M059J (cell line): Measurements from ENCODE around the gene PREPL. TPM values are rescaled to one million over a fixed set of nuclear protein-coding genes. Genes with fewer than 3 reads are reported as not detected.
A peak's percentile ranks its signal among the peaks of the same experiment; 100 is the strongest.
"Not testable (repeated sequence)": the region's sequence is repeated elsewhere in the genome, so short reads cannot be mapped to it uniquely, and the experiment has no call there.

Experiments used
- DNase-seq: peaks from one replicate; pipeline ENCODE4 v3.0.0-alpha.2; 2012; ENCODE audit warnings: low read depth
- total RNA-seq: library from RNA; depleted of rRNA; stranded (reverse); fragments of >200 nt; shearing (Covaris generic); gene quantifications from 2 replicates; pipeline ENCODE4 v1.2.3, GENCODE V29; 2014; rRNA removed

PREPL gene
- total RNA-seq, result 23.8 and 31.2 TPM in 2 replicates

DNA sequence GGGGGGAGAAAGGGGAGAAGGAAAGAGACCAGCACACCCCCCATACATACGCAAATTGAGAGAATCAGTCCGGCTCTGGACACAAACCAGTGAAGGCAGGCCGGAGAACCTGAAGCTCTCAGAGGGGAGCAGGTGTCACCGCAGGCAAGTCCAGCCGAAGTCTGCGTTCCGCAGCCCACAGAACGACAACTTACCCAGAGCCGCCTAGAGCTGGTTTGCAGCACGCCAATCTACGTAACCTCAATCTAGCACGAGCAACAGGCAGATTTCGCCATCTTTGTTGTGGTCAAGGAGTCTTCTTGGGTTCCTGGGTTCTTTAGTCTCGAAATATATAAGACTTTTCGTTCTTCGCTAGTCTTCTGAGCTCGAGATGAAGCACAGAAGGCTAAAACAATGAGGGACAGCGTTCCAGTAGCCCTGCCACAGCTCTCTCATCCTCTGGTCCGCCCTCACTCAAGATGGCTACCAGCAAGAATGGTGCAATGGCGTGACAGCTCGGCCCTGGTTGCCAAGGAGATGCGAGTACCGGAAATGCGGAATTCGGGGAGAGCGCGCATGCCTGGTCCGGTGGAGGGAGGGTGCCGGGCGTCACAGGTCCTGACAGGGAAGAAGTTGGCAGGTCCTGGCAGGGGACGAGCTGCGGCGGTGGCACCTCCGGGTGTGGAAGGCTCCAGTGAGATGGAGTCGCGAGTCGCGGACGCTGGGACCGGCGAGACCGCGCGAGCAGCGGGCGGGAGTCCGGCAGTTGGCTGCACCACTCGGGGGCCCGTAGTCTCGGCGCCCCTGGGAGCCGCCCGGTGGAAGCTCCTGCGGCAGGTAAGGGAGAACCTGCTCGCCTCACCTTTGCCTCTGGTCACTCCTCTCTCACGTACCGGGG, at the start of gene PREPL, which contains the start of gene CAMKMT:
PREPL (minus strand) TSS at position 165 of the 877 bp plus-strand sequence. CDS start 15,152 bp downstream, outside the sequence.
CAMKMT (plus strand) TSS at position 618 of the 877 bp plus-strand sequence.
- peak; percentile 94 for DNase-seq

GRCh38 chr2:44398243-44398897, 37.1 kb upstream of the PREPL start:
- DNase-seq, result no peak

GRCh38 chr2:44397447-44398175, 36.3 kb upstream of the PREPL start:
- no peak for DNase-seq

GRCh38 chr2:44392338-44392943, 31.1 kb upstream of the PREPL start:
- DNase-seq, result peak; percentile 39

GRCh38 chr2:44389895-44390294, 28.6 kb upstream of the PREPL start:
- no peak for DNase-seq

DNA sequence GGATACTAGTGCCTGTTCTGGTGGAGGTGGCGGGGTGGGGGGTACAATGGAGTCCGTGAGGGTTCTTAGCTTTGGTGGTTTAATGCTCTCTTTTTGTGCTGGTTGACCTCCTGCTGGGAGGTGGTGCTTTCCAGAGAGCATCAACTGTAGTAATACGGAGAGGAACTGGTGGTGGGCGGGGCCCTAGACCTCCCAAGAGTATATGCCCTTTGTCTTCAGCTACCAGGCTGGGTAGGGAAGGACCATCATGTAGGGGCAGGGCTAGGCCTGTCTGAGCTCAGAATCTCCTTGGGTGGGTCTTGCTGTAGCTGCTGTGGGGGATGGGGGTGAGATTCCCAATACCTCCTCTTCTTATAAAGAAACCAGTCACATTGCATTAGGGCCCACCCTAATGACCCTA, 27.6 kb upstream of the PREPL start:
- DNase-seq, result no peak

DNA sequence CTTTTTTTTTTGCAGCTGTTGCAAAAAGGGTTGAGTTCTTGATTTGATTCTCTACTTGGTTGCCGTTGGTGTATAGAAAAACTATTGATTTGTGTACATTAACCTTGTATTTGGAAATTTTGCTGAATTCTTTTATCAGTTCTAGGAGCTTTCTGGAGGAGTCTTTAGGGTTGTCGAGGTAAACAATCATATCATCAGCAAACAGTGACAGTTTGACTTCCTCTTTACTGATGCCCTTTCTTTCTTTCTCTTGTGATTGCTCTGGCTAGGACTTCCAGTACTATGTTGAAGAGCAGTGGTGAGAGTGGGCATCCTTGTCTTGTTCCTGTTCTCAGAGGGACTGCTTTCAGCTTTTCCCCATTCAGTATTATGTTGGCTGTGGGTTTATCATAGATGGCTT, 23.9 kb upstream of the PREPL start:
- DNase-seq, result not testable (repeated sequence)

DNA sequence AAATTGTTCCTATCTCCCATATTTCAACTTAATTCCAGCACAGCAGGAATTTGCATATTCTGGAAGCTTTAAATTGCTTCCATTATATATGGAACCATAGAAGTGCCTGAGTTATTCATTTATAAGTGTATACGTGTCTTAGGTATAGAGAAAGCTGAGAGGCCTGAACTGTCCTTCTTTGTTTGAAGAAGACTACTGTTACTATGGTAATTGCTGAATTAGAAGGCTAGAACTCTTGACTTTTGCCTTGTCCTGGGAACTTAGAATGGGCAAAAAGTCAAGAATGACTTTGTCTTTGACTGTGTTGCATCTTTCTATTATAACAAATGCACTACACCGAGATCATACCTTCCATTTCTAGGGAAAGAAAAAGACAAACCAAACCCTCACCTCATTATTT, 16.2 kb upstream of the PREPL start:
- no peak for DNase-seq

DNA sequence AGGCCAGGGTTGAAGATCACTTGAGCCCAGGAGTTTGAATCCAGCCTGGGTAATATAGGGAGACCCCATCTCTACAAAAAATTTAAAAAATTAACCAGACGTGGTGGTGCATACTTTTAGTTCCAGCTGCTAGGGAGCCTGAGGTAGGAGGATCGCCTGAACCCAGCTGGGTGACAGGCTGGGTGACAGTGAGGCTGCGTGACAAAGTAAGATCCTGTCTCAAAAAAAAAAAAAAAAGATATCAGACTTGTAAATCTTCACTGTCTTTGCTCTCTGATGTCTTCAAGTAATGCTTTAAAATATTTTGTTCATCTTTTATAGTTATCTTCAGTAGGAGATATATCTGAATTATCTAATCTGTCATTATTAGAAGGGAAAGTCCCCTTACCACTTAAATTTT, 11.0 kb upstream of the PREPL start:
- no peak for DNase-seq

GRCh38 chr2:44371445-44371844, 10.2 kb upstream of the PREPL start:
- DNase-seq, result no peak

- no peak for DNase-seq
These were observed 8.1 kb upstream of the PREPL start for GRCh38 chr2:44369392-44369791.

DNA sequence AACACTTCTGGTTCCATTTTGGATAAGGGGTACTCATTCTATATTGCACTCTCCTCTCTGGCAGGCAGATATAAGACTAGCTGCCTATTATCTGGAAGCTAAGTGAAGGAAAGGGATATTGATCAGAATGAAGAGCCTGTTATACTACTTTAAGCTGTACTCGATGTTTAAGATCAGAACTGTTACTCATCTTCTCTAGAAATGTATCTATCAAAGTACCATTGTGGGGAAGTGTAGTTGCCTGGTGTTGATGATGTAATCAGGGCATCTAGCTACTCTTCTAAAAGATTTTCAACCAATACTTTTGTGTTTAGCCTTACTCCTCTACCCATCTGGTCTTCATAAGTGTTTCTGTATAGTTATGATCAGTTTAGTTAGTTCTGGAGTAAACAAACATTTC, 6.3 kb upstream of the PREPL start:
- no peak for DNase-seq

DNA sequence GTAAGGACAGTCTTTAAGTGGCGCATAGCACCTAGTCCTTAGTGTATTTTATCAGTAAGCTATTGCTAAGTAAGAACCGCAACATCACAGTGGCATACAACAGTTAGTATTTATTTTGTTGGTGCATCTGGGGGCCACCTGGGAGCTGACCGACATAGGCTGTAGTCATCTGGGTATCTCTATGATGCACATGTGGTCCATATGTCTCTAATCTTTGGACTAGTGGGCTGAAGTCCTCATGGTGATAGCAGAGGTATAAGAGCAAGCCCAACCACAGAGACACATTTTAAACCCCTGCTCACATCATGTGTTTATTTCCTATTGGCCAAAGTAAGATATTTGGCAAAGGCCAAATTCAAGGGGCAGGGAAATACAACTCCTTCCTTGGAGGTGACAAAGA, 3.3 kb upstream of the PREPL start:
- DNase-seq, result no peak

- peak; percentile 58 for DNase-seq
These were observed 1.1 kb upstream of the PREPL start for GRCh38 chr2:44362207-44363015.

- peak; percentile 35 for DNase-seq
These were observed 455 bp downstream of the PREPL start for GRCh38 chr2:44360749-44361329.

DNA sequence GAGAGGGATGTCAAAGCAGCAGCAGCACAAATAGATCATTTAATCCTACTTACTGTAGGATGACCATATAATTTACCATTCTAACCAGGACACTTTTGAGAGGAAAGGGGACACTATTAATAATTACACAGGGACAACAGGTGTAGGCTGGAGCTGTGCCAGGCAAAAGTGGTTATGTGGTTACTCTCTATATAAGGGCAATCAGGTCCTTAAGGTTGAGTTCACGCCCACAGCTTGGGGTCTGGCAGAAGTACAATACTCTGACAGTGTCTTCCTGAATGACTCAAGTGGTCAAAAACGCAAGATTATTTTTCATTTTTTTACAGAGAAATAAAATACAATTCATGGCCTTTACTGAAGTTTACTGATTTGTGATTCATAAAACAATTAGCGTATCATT, 2.8 kb downstream of the PREPL start:
- peak; percentile 70 for DNase-seq

GRCh38 chr2:44354761-44355160, 6.5 kb downstream of the PREPL start:
- no peak for DNase-seq

DNA sequence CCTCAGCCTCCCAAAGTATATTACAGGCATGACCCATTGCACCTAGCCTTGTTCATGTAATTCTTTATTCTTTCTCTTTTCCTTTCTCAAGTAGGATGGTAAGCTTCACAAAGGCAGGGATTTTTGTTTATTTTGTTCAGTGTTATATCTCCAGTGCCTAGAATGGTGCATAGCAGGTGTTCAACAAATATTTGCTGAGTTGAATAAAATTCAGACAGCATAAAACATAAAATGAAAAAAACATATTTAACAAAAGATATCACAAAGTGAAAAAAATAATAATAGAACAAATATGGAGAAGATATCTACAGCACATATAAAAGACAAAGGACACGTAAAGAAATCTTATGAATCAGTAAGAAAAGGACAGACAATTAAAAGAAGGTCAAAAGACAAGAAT, 8.8 kb downstream of the PREPL start:
- no peak for DNase-seq

- no peak for DNase-seq
These were observed 9.6 kb downstream of the PREPL start for GRCh38 chr2:44351676-44352075.

DNA sequence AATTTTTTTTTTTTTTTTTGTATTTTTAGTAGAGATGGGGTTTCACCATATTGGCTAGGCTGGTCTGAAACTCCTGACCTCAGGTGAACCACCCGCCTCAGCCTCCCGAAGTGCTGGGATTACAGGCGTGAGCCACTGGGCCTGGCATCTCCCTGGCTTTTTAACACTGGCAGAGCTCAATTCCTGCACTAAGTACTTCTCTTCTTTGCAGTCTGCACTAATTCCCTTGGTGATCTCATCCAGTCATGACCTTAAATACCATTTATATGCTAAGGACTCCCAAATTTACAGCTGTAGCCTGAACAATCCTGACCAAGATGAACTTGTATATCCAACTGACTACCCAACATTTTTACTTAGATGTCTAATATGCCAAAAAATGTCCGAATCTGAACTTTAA, 10.2 kb downstream of the PREPL start:
- peak; percentile 27 for DNase-seq

GRCh38 chr2:44349506-44349905, 11.8 kb downstream of the PREPL start:
- no peak for DNase-seq
